IMR-90 (cell line): ENCODE results near the gene PIK3R3. TPM values are rescaled to one million over a fixed set of nuclear protein-coding genes. Genes with fewer than 3 reads are reported as not detected.

Experiments
- ATAC-seq: fragments of 200-7000 bp; cut with Tn5 transposase; 2 replicates; pipeline ENCODE4 v1.9.1; 2020; ENCODE audit warnings: low read depth, mild to moderate bottlenecking, moderate library complexity
- BruUV-seq: library from RNA; stranded (reverse); fragments of 400-500 nt; replicated peaks from 2 replicates; lab custom pipeline; 2021; lab: Mats Ljungman, UMichigan
- CTCF ChIA-PET: fragments of 300-600 bp; formaldehyde crosslinking; extraction: SDS; loops from one replicate; lab custom pipeline; 2021; ENCODE audit warnings: antibody characterized with exemption; lab: Yijun Ruan, JAX
- POLR2A ChIA-PET: fragments of 300-600 bp; sonication (Branson Sonifier 250); formaldehyde crosslinking; loops from one replicate; lab custom pipeline; 2022; ENCODE audit warnings: antibody characterized with exemption; ENCODE audit not compliant: unreplicated experiment; lab: Charles Lee
- DNase-seq: peaks from one replicate; pipeline ENCODE4 v3.0.0; 2013
- H2AFZ ChIP-seq: replicated peaks from 2 replicates; pipeline ENCODE3; 2013; ENCODE audit warnings: low read length, mild to moderate bottlenecking; ENCODE audit not compliant: poor library complexity
- H2AK5ac ChIP-seq: 2 replicates; pipeline ENCODE4 v1.6.1; 2013; ENCODE audit warnings: low read depth, low read length, inconsistent platforms
- H2AK9ac ChIP-seq: replicated peaks from 2 replicates; pipeline ENCODE3; 2013; ENCODE audit warnings: mild to moderate bottlenecking, low read depth, low read length, moderate library complexity; ENCODE audit not compliant: poor library complexity
- H2BK120ac ChIP-seq: 2 replicates; pipeline ENCODE4 v1.6.1; 2013; ENCODE audit warnings: low read depth, low read length, inconsistent platforms
- H2BK15ac ChIP-seq: 3 replicates; pipeline ENCODE4 v1.6.1; 2013; ENCODE audit warnings: low read depth, low read length, inconsistent platforms
- H2BK20ac ChIP-seq: 2 replicates; pipeline ENCODE4 v1.6.1; 2013; ENCODE audit warnings: low read depth, mild to moderate bottlenecking, inconsistent platforms, low read length, moderate library complexity
- H2BK5ac ChIP-seq: 2 replicates; pipeline ENCODE4 v1.6.1; 2013; ENCODE audit warnings: mild to moderate bottlenecking, low read depth, low read length, inconsistent platforms; ENCODE audit not compliant: poor library complexity, severe bottlenecking
- H3K14ac ChIP-seq: replicated peaks from 2 replicates; pipeline ENCODE4 v1.6.1; 2013; ENCODE audit warnings: low read depth, low read length, inconsistent platforms
- H3K18ac ChIP-seq: 2 replicates; pipeline ENCODE4 v1.6.1; 2013; ENCODE audit warnings: low read depth, low read length, control low read depth
- H3K23ac ChIP-seq: 2 replicates; pipeline ENCODE4 v1.6.1; 2013; ENCODE audit warnings: low read depth, low read length, inconsistent platforms
- H3K27ac ChIP-seq: 2 replicates; pipeline ENCODE4 v1.5.1; 2013; ENCODE audit warnings: mild to moderate bottlenecking, control low read depth, low read length; ENCODE audit not compliant: insufficient read depth
- H3K27me3 ChIP-seq: 2 replicates; pipeline ENCODE4 v1.6.1; 2013; ENCODE audit warnings: low read length; ENCODE audit not compliant: control insufficient read depth, insufficient read depth
- H3K36me3 ChIP-seq: 2 replicates; pipeline ENCODE4 v1.6.1; 2013; ENCODE audit warnings: low read length, mixed read lengths; ENCODE audit not compliant: control insufficient read depth, insufficient read depth
- H3K4ac ChIP-seq: 2 replicates; pipeline ENCODE4 v1.6.1; 2013; ENCODE audit warnings: low read depth, low read length, inconsistent platforms
- H3K4me1 ChIP-seq: 2 replicates; pipeline ENCODE4 v1.6.1; 2013; ENCODE audit warnings: low read length, mixed read lengths; ENCODE audit not compliant: control insufficient read depth, insufficient read depth
- H3K4me2 ChIP-seq: 2 replicates; pipeline ENCODE4 v1.6.1; 2013; ENCODE audit warnings: low read depth, mild to moderate bottlenecking, control low read depth, low read length, moderate library complexity
- H3K4me3 ChIP-seq: 2 replicates; pipeline ENCODE4 v1.5.1; 2013; ENCODE audit warnings: low read depth, mild to moderate bottlenecking, control low read depth, low read length, moderate library complexity; ENCODE audit not compliant: insufficient read depth
- H3K56ac ChIP-seq: 2 replicates; pipeline ENCODE4 v1.6.1; 2013; ENCODE audit warnings: low read length, inconsistent platforms; ENCODE audit not compliant: insufficient read depth; ENCODE audit errors: extremely low read depth
- H3K79me1 ChIP-seq, 2 experiments: 2 replicates each; pipeline ENCODE4 v1.6.1; 2013; ENCODE audit warnings: low read length in 2 of 2, inconsistent platforms in 1 of 2, low read depth in 1 of 2
- H3K9ac ChIP-seq: 2 replicates; pipeline ENCODE4 v1.6.1; 2013; ENCODE audit warnings: low read depth, low read length, control low read depth
- H3K9me1 ChIP-seq: 2 replicates; pipeline ENCODE4 v1.6.1; 2013; ENCODE audit warnings: low read length, inconsistent platforms; ENCODE audit not compliant: insufficient read depth
- H3K9me3 ChIP-seq: 2 replicates; pipeline ENCODE4 v1.6.1; 2013; ENCODE audit warnings: low read length; ENCODE audit not compliant: control insufficient read depth, insufficient read depth
- H4K20me1 ChIP-seq: 2 replicates; pipeline ENCODE4 v1.6.1; 2013; ENCODE audit warnings: low read length, inconsistent platforms; ENCODE audit not compliant: insufficient read depth
- H4K5ac ChIP-seq: 2 replicates; pipeline ENCODE4 v1.6.1; 2013; ENCODE audit warnings: mild to moderate bottlenecking, low read depth, low read length, control low read depth
- H4K8ac ChIP-seq, 2 experiments: 2 replicates each; pipeline ENCODE4 v1.6.1; 2013; ENCODE audit warnings: low read depth in 2 of 2, low read length in 2 of 2, control low read depth in 1 of 2, inconsistent platforms in 1 of 2
- H4K91ac ChIP-seq: 2 replicates; pipeline ENCODE4 v1.6.1; 2013; ENCODE audit warnings: low read depth, low read length, inconsistent platforms; ENCODE audit not compliant: insufficient read depth
- BHLHE40 ChIP-seq: fragments of 150-350 bp; IDR thresholded peaks from 2 replicates; pipeline ENCODE4 v1.6.1; 2016; ENCODE audit warnings: mild to moderate bottlenecking, low read depth, low read length
- CEBPB ChIP-seq: IDR thresholded peaks from 2 replicates; pipeline ENCODE4 v1.6.1; 2012; ENCODE audit warnings: low read depth, low read length, improper control_type of control experiment
- CHD1 ChIP-seq: IDR thresholded peaks from 2 replicates; pipeline ENCODE4 v1.6.1; 2012; ENCODE audit warnings: low read depth, low read length, improper control_type of control experiment
- FOS ChIP-seq: fragments of 150-350 bp; IDR thresholded peaks from 2 replicates; pipeline ENCODE4 v1.6.1; 2016; ENCODE audit warnings: low read depth, low read length
- MAFK ChIP-seq: IDR thresholded peaks from 2 replicates; pipeline ENCODE4 v1.6.1; 2012; ENCODE audit warnings: low read depth, low read length, improper control_type of control experiment
- MAZ ChIP-seq: IDR thresholded peaks from 2 replicates; pipeline ENCODE4 v1.6.1; 2012; ENCODE audit warnings: low read depth, mild to moderate bottlenecking, low read length, improper control_type of control experiment, moderate library complexity, borderline replicate concordance
- POLR2A ChIP-seq: IDR thresholded peaks from 2 replicates; pipeline ENCODE4 v1.6.1; 2012; ENCODE audit warnings: mild to moderate bottlenecking, low read depth, low read length
- RAD21 ChIP-seq: IDR thresholded peaks from 2 replicates; pipeline ENCODE4 v1.6.1; 2012; ENCODE audit warnings: low read length, improper control_type of control experiment
- RFX5 ChIP-seq: IDR thresholded peaks from 2 replicates; pipeline ENCODE4 v1.8.0; 2012; ENCODE audit warnings: low read depth, mild to moderate bottlenecking, low read length, moderate library complexity
- WGBS, 2 experiments: methylation state at CpG; one replicate each; pipeline versions ENCODE4 v1.1.5 to v1.1.7; 2013; ENCODE audit warnings: missing lambda C conversion rate in 2 of 2; ENCODE audit not compliant: insufficient read length in 1 of 2; ENCODE audit errors: extremely low coverage in 2 of 2; 5-methylcytosine and 5-hydroxymethylcytosine counted together
- dilution Hi-C: fragments of 300-500 bp; cut with HindIII; formaldehyde crosslinking; loops from one replicate; pipeline ENCODE4 v1.14.3; 2018; ENCODE audit warnings: low sequenced_read_pairs; ENCODE audit not compliant: unreplicated experiment
- in situ Hi-C: fragments of 300-500 bp; cut with MboI; formaldehyde crosslinking; loops from 3 replicates; pipeline ENCODE4 v1.14.3; 2019; ENCODE audit warnings: low sequenced_read_pairs, inconsistent platforms, mixed read lengths
- intact Hi-C: fragments of 100-400 bp; cut with micrococcal nuclease; formaldehyde crosslinking; loops from 2 replicates; pipeline ENCODE4 v1.10.0; 2022
- polyA plus RNA-seq, 3 experiments: library from polyadenylated mRNA; depleted of rRNA; stranded (reverse); fragments of >200 nt; gene quantifications; 2 replicates each; pipeline ENCODE4 v1.2.3, GENCODE V29; 2012; ENCODE audit warnings: low replicate concordance in 1 of 3
- total RNA-seq: library from RNA; depleted of rRNA; stranded (reverse); fragments of >200 nt; gene quantifications from 2 replicates; pipeline ENCODE4 v1.2.3, GENCODE V29; 2012
- TF ChIP-seq, protein P1 (sequence below): conservative IDR thresholded peaks from 2 replicates; pipeline ENCODE4 v1.5.1; 2012; ENCODE audit warnings: mild to moderate bottlenecking, low read depth, low read length, improper control_type of control experiment

PIK3R3 gene
- total and polyA plus RNA-seq, 2 of the 4 experiments (the other 2 are of a cell fraction), result 5.3 to 9.9 TPM

DNA sequence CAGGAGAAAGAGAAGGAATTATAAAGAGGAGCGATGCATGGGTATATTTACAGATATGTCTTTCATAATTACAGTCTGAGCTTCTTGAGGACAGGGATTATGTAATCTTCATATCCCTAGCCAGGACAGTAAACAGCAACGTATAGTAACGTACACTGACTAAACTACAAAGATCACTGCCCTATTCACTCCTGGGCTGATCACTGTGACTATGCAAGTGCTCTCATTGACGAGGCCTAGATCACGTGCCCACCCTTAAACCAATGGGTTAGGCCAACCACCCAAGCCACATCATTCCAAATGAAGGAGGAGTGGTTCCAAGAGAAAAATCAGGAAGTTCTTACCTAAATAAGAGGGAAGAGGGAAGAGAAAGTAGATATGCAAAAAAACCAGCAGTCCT lies 18.5 kb downstream of the PIK3R3 start:
- Histone ChIP-seq H3K36me3 (no peaks in the 10 kb centered on the region), H3K4ac (no peak overlapping the region), H2BK20ac (no peak overlapping the region), H3K4me1 (no peaks in the 10 kb centered on the region), H3K23ac (no peak overlapping the region), H3K4me2 (no peak overlapping the region), H4K8ac (no peak overlapping the region), H4K20me1 (no peaks in the 10 kb centered on the region), H3K27ac (no peak overlapping the region), H3K14ac (no peak overlapping the region), H4K91ac (no peak overlapping the region), H3K18ac (no peak overlapping the region), H2AFZ (no peak overlapping the region), H2AK9ac (no peak overlapping the region), H2BK15ac (no peak overlapping the region), H3K79me1 (peaks cover 0 to 16% of the 10 kb centered on the region in 2 experiments; a peak in 1 of 4 replicates), H2AK5ac (no peak overlapping the region), H2BK120ac (no peak overlapping the region), H3K56ac (no peak overlapping the region), H3K27me3 (no peaks in the 10 kb centered on the region), H3K9me3 (no peaks in the 10 kb centered on the region), H3K9me1 (no peaks in the 10 kb centered on the region), H2BK5ac (no peak overlapping the region), H3K9ac (no peak overlapping the region), H4K5ac (no peak overlapping the region), H3K4me3 (no peak overlapping the region)
- BruUV-seq, result no TSS peak
- ATAC-seq (no peak), DNase-seq (no peak)
- POLR2A ChIA-PET, result no interaction called here
- dilution Hi-C loops, result no loop called here
- CTCF ChIA-PET, result no interaction called here
- no peak for TF ChIP-seq FOS
- no peak for TF ChIP-seq CEBPB
- TF ChIP-seq POLR2A, result no peak
- TF ChIP-seq MAFK, result no peak
- TF ChIP-seq, protein P1, sequence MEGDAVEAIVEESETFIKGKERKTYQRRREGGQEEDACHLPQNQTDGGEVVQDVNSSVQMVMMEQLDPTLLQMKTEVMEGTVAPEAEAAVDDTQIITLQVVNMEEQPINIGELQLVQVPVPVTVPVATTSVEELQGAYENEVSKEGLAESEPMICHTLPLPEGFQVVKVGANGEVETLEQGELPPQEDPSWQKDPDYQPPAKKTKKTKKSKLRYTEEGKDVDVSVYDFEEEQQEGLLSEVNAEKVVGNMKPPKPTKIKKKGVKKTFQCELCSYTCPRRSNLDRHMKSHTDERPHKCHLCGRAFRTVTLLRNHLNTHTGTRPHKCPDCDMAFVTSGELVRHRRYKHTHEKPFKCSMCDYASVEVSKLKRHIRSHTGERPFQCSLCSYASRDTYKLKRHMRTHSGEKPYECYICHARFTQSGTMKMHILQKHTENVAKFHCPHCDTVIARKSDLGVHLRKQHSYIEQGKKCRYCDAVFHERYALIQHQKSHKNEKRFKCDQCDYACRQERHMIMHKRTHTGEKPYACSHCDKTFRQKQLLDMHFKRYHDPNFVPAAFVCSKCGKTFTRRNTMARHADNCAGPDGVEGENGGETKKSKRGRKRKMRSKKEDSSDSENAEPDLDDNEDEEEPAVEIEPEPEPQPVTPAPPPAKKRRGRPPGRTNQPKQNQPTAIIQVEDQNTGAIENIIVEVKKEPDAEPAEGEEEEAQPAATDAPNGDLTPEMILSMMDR, result no peak
- TF ChIP-seq BHLHE40, result no peak
- no peak for TF ChIP-seq RFX5
- no peak for TF ChIP-seq MAZ
- TF ChIP-seq RAD21, result no peak
- no peak for TF ChIP-seq CHD1
- no CpG with 5 or more reads among the region's 5 CpGs for WGBS, 2 experiments
- in situ Hi-C loops, result no loop called here
- intact Hi-C loops, result no loop called here
